Peyer's patch (tissue), 4 donors: Measurements from ENCODE around the gene WASF3.

Source experiments
- CTCF ChIP-seq, 6 experiments: fragments of 450-650 bp in 4 of 6; fragments of 200-600 bp in 2 of 6; sonication (generic) in 1 of 6; IDR thresholded peaks; one replicate each; pipeline ENCODE4 v1.5.1; 2017 to 2019; ENCODE audit warnings: antibody characterized with exemption in 6 of 6, mild to moderate bottlenecking in 3 of 6, moderate library complexity in 1 of 6
- POLR2A ChIP-seq, 2 donors: fragments of 450-650 bp; IDR thresholded peaks; one replicate each; pipeline ENCODE4 v1.5.1; 2017; ENCODE audit warnings: antibody characterized with exemption in 2 of 2, mild to moderate bottlenecking in 2 of 2, moderate library complexity in 2 of 2

- no peak for TF ChIP-seq CTCF (IDR thresholded peaks at IDR 0.05)
- no peak for TF ChIP-seq POLR2A (IDR thresholded peaks at IDR 0.05)
Measured at GRCh38 chr13:26590951-26591350, 33.5 kb downstream of the WASF3 start.
